Stimulated activated CD4-positive, alpha-beta T cell treated with anti-CD3 and anti-CD28 coated beads, Interleukin-4, amount 100 ng/mL, for 24 hours (primary cell): ENCODE data around the gene SORCS2.

Experiments
- DNase-seq: peaks from one replicate; pipeline ENCODE4 v3.0.0-alpha.2; 2020

SORCS2 gene

DNA sequence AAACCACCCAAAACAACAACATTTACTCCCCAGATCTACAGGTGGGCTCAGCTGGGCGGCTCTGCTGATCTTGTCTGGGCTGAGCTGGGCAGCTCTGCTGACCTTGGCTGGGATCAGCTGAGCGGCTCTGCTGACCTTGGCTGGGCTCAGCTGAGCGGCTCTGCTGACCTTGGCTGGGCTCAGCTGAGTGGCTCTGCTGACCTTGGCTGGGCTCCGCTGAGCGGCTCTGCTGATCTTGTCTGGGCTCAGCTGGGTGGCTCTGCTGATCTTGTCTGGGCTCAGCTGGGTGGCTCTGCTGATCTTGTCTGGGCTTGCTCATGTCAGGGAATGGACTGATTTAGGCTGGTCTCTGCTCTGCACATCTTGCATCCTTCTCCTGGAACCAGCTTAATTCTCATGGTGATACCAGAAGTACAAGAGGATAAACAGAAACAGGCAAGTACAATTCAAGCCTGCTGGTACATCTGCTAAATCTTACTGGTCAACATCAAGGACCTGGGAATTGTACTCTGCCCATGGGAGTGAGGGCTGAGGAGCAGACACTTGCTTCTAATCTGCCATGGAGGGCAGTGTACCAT, 490.9 kb downstream of the SORCS2 start:
- no peak for DNase-seq

DNA sequence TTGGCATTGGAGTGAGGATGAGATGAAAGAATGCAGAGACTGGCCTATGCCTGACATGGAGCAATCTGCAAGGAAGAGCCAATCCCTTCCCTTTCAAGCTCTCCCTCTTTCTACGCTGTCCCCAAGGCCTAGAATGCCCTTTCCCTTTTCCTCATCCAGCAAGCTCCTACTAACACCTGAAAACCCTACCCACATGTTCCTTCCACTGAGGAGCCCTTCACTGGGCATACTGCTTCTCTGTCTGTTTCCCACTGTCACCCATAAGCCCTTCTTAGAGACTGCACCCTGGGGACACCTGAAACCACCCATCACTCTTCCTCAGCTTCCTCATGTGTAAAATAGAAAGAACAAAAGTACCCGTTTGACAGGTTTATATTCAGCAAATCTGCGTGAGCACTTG, 492.0 kb downstream of the SORCS2 start:
- DNase-seq: no peak

DNA sequence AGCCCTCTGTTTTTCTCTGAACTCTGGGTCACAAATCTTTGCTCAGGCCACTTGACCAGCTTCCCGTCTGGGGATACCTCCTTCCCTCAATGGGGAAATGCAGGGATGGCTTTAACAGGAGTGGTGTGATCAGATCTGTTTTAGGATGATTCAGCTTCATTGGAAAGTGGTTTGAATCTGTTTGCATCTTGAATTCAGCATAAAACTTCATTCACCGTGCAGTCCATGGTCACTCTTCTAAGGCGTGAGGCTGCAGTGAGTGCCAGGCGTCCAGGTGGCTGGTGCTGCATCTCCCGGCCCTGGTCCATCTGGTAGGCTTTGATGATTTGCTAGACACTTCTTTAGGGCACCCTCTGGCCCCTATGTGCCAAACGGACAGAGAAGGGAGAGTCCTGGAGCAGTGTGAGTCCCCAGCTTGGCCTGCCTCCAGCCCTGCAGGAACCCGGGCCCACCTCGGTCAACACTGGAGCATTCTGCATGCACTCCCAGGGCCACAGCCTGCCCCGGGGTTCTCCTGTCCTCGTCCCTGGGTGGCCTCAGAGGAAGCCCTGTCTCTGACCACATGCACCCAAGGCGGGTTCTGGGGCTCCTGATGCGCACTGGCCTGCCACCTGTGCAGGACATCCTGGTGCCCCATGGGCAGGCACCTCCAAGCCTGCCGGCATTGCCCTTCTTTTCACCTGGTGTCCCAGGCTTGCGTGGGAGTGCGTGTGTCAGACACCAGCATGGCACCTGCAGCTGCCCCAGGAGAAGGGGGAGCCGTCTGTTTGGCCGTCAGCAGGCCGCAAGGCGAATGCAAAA, 493.9 kb downstream of the SORCS2 start:
- DNase-seq: no peak

- DNase-seq: no peak
Measured at GRCh38 chr4:7687006-7687405, 494.7 kb downstream of the SORCS2 start.

GRCh38 chr4:7687796-7688195, 495.5 kb downstream of the SORCS2 start:
- no peak for DNase-seq

DNA sequence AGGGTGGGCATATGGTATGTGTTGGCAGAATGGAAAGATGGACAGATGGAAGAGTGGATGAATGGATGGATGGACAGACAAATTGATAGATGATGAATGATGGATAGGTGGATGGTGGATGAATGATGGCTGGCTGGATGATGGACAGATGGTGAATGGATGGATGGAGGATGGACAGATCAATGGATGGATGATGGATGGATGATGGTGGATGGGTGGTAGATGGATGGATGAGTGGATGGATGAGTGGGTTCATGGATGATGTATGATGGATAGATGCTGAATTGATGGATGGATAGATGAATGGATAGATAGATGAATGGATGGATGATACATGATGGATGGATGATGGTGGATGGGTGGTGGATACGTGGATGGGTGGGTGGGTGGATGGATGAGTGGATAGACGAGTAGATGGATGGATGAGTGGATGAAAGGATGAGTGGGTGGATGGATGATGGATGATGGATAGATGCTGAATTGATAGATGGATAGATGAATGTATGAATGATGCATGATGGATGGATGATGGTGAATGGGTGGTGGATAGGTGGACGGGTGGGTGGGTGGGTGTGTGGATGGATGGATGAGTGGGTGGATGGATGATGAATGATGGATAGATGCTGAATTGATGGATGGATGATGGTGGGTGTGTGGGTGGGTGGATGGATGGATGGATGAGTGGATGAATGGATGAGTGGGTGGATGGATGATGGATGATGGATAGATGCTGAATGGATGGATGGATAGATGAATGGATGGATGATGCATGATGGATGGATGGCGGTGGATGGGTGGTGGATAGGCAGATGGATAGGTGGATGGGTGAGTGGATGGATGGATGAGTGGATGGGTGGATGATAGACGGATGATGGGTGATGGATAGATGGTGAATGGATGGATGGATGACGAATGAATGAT, 497.7 kb downstream of the SORCS2 start:
- no peak for DNase-seq

GRCh38 chr4:7691061-7691460, 498.7 kb downstream of the SORCS2 start:
- no peak for DNase-seq

- DNase-seq: no peak
Measured at GRCh38 chr4:7691982-7692381, 499.6 kb downstream of the SORCS2 start.

DNA sequence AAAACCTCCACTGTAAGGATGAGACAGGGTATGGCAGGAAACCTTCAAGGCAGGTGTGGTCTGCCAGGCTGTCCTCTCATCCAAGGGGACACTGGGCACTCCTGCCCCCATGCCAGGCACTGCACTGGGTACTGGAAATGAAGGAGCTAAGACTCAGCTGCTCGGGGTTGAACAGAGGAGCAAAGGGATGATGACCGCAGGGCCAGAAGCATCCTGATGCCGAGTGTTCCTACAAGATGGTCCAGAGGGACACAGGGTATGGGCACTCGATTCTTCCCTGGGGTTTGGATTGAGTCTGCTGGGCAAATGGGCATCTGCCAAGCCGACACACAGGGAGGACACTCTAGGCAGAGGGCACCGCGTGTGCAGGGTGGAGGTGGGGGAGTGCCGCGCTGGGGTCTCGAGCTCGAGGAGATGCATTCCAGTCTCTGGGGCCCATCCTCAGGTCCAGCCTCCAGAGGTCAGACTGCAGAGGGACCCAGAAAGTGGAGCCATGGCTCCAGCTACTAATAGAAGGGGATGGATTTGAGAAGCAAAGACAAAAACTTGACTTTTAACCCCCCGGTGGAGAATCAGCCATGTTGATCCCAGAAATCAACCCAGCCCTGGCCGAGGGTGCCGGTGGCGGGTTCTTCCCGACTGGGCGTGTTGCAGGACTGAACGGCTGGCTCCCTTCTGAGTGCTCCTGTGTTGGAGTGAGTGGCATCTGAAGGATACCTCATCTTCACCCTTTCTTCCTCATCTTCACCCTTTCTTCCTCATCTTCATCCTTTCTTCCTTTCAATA, 500.3 kb downstream of the SORCS2 start:
- DNase-seq: no peak

DNA sequence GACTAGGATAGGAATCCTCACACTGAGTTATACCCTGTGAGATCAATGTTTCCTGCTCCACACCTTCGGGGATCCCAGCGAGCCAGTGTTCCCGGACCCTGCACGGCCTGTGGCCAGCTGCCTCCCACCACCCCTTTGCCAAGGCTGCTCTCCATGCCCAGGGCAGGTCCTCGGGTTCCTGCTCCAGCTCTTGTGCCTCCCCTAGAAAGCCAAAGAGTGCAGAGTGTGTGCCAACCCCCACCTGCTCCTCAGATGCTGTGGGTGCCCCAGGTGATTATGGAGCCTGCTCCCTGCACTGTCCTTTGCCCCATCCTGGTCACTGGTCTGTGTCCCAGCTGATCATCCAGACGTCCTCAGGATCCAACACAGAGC, 500.9 kb downstream of the SORCS2 start:
- no peak for DNase-seq

GRCh38 chr4:7693711-7694110, 501.4 kb downstream of the SORCS2 start:
- no peak for DNase-seq

DNA sequence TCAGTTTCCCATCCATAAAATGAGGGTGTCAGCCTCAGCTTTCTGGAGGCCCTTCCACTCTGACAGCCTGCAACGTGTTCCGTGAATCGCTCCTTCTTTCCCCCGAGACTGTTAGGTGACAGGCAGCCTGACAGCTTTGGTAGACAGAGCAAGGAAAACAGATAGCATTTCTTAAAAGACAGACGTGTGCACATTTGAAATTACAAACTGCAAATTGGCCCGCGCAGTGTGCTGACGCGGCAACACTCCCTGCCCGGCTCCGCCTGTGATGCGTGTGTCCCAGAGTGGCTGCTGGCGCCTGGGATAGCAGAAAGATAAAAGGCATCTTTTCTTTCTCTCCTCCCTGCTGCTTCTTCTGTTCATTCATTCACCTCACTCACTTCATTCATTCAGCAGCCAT, 502.0 kb downstream of the SORCS2 start:
- DNase-seq: no peak

GRCh38 chr4:7697343-7697742, 505.0 kb downstream of the SORCS2 start:
- no peak for DNase-seq

DNA sequence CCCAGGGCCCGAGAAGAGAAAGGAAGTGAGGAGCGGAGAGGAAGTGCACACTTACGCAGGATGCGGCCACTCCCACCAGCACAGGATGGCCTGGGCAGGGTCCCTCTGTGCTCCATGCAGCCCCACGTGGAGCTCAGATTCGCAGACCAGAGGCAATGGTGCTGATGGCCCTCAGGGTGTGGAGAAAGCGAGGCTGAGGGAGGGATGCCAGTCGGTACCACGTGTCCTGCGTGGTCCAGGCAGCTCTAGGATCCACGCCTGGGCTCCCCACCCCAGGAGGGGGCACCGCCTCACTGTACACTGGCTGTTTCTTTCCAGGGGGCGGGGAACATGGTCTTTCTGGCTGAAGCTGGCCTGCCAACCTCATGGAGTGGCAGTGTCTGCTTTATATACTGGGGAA, 505.5 kb downstream of the SORCS2 start:
- DNase-seq: no peak

DNA sequence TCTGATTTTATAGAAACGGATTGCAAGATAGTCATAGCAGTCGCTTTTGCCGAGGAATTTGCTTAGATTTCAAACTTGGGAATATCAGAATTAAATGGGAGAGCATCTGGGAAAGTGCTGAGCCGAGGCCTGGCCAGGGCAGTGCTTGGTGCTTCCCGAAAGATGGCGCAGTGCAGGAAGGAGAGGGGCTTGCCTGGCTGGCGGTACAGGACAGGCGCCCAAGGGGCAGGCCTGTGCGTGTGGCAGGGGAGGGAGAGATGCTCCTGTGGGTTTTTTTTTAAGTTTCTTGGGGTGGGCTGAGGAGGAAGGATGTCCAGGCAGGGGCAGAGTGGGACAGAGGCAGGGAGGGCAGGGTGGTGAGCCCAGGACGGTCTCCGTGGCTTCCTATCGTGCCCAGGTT, 506.2 kb downstream of the SORCS2 start:
- no peak for DNase-seq

DNA sequence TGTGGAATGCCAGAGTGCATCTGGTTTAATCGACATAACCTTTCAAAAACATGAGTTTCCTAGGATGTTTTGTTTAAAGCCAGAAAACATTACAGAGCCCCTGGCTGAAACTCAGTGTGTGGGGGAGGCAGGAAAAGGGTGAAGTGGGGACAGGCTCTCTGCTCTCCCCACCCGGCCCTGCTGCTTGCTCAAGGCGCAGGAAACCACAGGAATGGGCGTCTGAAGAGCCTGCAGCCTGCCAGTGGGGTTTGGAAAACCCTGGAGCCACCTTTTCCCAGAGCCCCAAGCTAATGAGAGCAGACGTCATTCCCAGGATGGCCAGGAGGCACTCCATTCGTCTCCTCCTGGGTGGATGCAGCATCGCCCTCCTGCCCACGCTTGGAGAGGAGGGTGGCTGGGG, 506.7 kb downstream of the SORCS2 start:
- DNase-seq: no peak

DNA sequence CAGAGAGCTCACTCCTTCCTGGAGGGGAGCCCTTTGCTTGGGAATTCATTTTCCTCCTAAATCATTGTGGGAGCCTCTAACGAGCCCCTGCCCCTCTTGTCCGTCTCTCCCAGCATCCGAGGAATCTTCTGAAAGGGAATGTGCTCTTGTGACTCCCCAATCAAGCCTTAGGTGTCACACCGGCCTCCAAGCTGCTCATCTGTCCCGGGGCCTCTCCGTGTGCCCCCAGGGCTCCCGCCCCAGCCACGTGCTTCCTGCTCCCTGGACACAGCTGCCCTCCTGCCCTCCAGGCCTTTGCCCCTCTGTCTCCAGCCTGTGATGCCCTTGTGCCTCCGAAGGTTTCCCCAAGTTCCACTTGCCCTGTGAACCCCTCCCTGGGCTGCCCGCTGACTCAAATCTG, 507.5 kb downstream of the SORCS2 start:
- DNase-seq: no peak

- no peak for DNase-seq
Measured at GRCh38 chr4:7700665-7701064, 508.3 kb downstream of the SORCS2 start.

DNA sequence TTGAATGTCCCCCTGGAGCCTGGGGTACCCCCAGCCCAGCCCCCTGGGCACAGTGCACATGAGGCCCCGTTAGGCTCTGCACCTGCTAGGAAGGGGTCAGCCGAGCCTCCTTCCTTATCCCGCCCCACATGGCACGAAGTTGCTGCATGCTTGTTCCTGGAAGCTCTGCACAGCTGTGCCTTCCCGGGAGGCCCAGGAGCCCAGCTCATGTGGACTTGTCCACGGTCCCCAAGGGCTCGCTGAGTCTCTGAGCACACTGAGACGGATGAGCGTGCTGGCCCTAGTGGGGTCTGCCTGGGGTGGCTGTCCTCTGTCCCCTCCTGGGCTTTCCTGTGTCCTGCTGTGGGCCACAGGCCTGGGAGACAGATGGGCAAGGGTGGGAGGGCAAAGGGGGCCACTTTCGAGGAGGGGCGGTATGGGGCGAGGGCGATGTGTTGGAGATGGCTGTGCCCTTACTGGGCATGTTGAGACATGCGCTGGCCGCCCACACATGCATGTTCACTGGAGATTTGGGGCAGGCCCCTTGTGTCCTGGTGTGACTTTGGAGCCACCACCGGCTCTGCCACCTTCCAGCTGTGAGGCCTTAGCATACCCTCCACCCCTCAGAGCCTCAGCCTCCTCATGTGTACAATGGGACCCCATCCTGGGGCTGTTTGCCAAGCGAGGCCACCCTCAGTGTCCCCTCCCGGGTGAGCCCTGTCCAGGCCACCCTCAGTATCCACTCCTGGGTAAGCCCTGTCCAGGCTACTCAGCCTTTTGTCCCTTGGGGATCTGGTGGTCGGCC, 509.7 kb downstream of the SORCS2 start:
- DNase-seq: no peak

- no peak for DNase-seq
Measured at GRCh38 chr4:7703688-7704087, 511.4 kb downstream of the SORCS2 start.

GRCh38 chr4:7704091-7704490, 511.8 kb downstream of the SORCS2 start:
- no peak for DNase-seq

GRCh38 chr4:7704625-7705024, 512.3 kb downstream of the SORCS2 start:
- DNase-seq: no peak
